Rectal smooth muscle tissue (tissue), 1 donor: ENCODE measurements around the gene XXYLT1.
A peak's percentile ranks its signal among the peaks of the same experiment; 100 is the strongest.

ENCODE experiments used
- H3K27ac ChIP-seq: one replicate; pipeline ENCODE4 v1.7.0; 2013; ENCODE audit warnings: low read depth, low read length, inconsistent platforms
- H3K27me3 ChIP-seq: one replicate; pipeline ENCODE4 v1.7.0; 2013; ENCODE audit warnings: low read length; ENCODE audit not compliant: control insufficient read depth, insufficient read depth
- H3K36me3 ChIP-seq: one replicate; pipeline ENCODE4 v1.7.0; 2013; ENCODE audit warnings: low read length; ENCODE audit not compliant: control insufficient read depth, insufficient read depth
- H3K4me1 ChIP-seq: one replicate; pipeline ENCODE4 v1.7.0; 2013; ENCODE audit warnings: low read length; ENCODE audit not compliant: control insufficient read depth, insufficient read depth
- H3K4me3 ChIP-seq: one replicate; pipeline ENCODE4 v1.7.0; 2013; ENCODE audit warnings: low read length
- H3K9ac ChIP-seq: one replicate; pipeline ENCODE4 v1.7.0; 2013; ENCODE audit warnings: low read length

Gene XXYLT1

DNA sequence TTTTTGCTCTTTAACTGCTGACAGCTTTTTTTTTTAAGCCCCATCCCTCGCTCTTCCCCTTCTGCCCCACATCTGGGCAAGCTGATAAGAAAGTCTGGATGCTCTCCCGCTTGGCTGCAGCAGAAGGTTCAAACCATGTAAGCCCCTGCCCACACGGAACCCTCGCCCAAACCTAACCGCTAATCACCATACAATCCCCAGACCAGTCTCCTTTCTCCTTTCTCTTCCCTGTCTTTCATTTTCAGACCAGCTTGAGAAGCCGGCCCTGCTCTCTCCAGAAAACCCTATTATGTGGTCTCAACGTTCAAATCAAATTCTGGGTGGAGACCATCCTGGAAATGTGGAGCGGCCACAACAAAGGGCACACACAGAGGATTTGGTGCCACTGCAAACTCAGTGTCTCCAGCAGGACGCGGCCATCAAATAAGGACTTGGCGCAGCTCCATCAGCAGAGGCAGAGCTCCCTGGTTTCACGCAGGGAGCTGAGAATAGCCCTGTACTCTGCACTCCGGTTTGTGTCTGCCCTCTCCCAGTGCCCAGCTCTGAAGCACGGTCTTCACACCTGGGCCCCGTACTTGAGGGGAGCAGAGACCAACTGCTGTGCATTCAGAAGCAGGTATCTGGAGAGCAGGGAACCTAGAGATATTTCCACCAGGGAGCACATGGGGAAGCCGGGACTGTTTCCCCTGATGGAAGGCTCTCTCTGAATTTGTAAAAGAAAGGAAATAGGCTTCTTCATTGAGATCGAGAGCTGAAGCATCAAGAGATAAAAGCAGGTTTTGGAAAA is 92.6 kb downstream of the XXYLT1 start:
- peaks cover 21% of the 10 kb centered on the region for H3K4me1 ChIP-seq
- H3K4me3 ChIP-seq, result no peak overlapping the region
- H3K27me3 ChIP-seq, result no peaks in the 10 kb centered on the region
- no peak overlapping the region for H3K27ac ChIP-seq
- H3K9ac ChIP-seq, result no peak overlapping the region
- H3K36me3 ChIP-seq, result no peaks in the 10 kb centered on the region

DNA sequence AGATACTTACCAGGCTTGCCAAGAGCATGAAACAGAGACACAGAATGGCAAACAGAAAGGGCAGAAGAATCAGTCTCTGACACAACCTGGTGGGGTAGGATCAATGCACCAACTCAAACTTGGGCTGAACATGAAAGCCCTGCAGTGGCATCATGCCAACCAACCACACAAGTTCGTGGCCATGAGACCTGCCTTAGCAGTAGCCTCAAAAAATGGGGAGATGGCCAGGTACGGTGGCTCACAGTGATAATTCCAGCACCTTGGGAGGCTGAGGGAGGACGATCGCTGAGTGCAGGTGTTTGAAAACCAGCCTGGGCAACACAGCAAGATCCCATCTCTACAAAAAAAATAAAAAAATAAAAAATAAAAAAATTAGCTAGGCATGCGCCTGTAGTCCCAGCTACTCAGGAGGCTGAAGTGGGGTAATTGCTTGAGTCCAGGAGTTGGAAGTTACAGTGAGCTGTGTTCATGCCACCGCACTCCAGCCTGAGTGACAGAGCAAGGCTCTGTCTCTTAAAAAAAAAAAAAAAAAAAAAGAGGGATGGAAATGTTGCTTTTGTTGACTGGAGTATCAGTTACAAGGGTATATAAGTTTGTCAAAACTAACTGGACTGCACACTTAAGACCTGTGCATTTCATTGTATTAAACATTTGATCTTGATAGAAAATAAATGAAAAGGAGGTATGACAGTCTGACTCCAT is 93.4 kb downstream of the XXYLT1 start:
- Histone ChIP-seq H3K27ac (no peak overlapping the region), H3K9ac (no peak overlapping the region), H3K4me1 (peaks cover 16% of the 10 kb centered on the region)

DNA sequence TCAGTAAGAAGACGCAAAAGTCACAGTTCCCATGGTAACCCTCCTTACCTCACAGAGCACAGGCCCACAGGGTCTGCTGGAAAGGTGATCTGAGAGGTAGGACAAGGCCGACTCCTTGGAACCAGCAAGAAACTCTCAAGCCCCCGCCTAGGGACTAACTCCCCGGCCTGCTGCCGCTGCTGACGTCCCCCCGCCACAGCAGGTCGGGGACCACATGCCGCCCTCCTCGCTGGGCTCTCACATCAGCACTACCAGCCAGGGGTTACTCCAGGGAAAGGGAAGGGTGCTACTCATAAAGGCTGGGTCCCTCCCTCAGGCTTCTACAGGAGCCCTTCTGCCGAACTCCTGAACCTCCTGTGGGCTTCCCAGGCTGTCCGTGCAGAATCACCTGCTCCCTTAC is 94.2 kb downstream of the XXYLT1 start:
- Histone ChIP-seq H3K4me1 (peaks cover 12% of the 10 kb centered on the region), H3K27ac (no peak overlapping the region), H3K36me3 (no peaks in the 10 kb centered on the region), H3K9ac (no peak overlapping the region), H3K4me3 (no peak overlapping the region), H3K27me3 (no peaks in the 10 kb centered on the region)

More for the DNA sequence above, 93.4 kb downstream of the XXYLT1 start:
- no peaks in the 10 kb centered on the region for H3K27me3 ChIP-seq
- H3K4me3 ChIP-seq, result no peak overlapping the region
- no peaks in the 10 kb centered on the region for H3K36me3 ChIP-seq

DNA sequence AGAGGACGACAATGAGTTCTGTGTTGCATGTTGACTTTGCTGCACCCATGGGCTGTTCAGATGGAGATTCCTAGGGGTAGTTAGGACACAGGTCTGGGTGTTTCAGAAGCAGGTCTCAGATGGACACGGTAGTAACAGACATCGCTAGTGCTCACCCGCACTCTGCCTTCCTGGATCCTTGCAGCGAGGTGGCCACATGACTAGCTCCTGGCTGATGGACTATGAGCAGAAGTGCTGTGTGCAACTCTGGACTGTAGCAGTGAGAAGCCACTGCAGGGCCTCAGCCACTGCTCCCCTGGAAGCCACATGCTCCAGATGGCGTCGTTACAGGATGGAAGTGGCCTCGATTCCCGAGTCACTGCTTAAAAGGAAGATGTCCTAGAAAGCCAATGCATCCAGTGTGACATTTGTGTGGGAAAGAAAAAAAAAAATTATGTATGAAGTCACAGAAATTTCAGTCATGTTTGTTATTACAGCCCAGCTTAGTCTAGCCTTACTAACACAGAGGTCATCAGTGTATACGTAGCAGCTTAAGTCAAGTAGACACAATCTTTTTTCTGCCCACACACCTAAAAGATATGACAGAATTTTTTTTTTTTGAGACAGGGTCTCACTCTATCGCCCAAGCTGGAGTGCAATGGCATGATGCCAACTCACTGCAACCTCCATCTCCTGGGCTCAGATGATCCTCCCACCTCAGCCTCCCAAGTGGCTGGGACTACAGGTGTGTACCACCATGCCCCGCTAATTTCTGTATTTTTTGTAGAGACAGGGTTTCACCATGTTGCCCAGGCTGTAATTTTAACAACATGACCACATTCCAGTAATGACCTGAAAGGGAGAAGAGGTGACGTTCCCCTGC is 95.3 kb downstream of the XXYLT1 start:
- Histone ChIP-seq H3K27ac (no peak overlapping the region), H3K36me3 (no peaks in the 10 kb centered on the region), H3K4me1 (peaks cover 21% of the 10 kb centered on the region), H3K4me3 (no peak overlapping the region), H3K27me3 (no peaks in the 10 kb centered on the region), H3K9ac (no peak overlapping the region)

DNA sequence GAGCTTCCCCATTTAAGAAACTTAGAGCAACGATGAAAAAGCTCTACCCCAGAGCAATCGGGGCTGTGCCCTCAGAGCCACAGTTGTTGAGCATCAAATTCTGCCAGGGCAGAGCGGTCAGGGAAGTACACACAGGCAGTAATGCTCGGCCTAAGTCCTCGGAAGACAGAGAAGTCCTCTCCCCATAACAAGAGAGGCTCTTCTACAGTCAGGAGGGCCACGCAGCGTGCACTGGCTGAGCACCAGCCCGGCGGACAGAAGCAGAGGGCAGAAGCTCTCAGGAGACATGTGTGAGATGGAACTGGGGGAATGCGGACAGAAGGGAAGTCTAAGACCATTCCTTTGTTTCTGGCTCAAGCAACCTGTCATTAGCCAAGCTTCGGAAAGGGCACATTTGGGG is 95.9 kb downstream of the XXYLT1 start:
- no peak overlapping the region for H3K4me3 ChIP-seq
- H3K27ac ChIP-seq, result no peak overlapping the region
- H3K9ac ChIP-seq, result no peak overlapping the region
- H3K4me1 ChIP-seq, result peaks cover 26% of the 10 kb centered on the region
- no peaks in the 10 kb centered on the region for H3K27me3 ChIP-seq
- no peaks in the 10 kb centered on the region for H3K36me3 ChIP-seq

DNA sequence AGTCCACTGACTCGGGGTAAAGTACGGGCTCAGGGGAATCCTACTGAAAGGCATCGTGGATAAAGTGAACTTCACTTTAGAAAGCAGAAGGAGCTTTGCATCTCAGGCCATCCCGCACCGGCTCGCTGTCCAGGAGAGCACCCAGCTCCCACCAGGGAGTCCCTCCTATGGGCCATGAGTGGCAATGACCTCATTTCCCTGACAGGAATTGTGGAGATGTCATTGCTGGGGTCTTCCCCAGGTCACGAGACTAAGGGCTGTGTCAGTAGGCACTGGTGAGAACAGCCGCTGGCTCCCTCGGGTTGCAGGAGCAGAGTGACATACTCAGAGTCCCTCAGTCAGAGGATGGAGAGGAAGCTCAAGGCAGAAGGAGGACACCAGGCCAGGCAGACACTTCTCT is 97.3 kb downstream of the XXYLT1 start:
- H3K4me3 ChIP-seq, result no peak overlapping the region
- no peaks in the 10 kb centered on the region for H3K27me3 ChIP-seq
- no peaks in the 10 kb centered on the region for H3K36me3 ChIP-seq
- peaks cover 20% of the 10 kb centered on the region for H3K4me1 ChIP-seq
- H3K9ac ChIP-seq, result no peak overlapping the region
- H3K27ac ChIP-seq, result no peak overlapping the region

DNA sequence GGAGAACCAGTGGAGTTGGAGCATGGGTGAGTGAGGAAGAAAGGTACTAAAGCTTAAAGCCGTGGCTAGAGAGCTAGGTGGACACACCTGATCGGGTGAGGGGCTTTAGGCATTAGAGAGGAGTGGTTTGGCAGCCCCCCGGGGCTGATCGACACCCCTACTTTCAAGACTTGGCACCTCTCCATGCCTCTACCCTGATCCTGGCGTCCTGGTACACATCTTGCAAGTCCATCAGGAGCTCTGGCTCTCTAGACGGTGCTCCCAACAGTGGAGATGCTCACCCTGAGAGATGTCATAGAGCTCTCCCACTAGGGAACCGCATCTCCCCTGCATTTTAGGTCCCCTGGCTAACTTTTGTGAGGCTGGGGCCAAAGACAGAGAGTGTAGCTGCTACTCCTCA is 98.1 kb downstream of the XXYLT1 start:
- Histone ChIP-seq H3K9ac (no peak overlapping the region), H3K27ac (no peak overlapping the region), H3K4me1 (peaks cover 20% of the 10 kb centered on the region), H3K36me3 (no peaks in the 10 kb centered on the region), H3K4me3 (no peak overlapping the region), H3K27me3 (no peaks in the 10 kb centered on the region)

DNA sequence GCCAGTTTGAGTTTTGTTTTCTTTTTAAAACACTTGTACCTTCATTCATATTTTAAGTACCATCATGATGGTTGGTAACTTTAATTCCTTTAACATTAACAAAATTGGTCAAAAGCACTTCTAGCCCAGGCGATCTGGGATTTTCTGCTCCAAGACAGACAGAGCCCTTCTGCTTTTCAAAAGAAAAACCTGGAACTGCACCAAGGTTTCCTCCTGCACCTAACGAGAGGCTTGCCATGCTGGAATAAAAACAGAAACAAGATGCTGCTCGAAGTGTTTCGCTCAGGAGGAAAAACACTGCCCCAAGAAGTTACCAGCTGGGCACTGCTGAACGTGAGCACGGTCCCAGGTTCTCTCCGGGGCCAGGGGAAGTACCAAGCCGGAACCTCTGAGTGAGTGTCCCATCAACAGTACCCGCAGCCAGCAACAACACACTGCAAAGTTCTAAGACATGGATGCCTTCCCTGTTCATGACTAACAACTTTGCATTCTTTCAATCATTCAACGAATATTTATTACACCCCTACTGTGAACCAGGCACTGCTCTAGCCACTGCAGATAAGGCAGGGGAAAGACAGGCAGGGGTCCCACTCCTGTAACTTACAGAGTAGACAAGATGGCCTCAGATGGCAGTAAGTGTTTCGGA is 98.8 kb downstream of the XXYLT1 start:
- Histone ChIP-seq H3K27ac (peak overlapping the region; percentile 60), H3K27me3 (no peaks in the 10 kb centered on the region), H3K4me1 (peaks cover 20% of the 10 kb centered on the region), H3K4me3 (no peak overlapping the region), H3K36me3 (no peaks in the 10 kb centered on the region), H3K9ac (no peak overlapping the region)

DNA sequence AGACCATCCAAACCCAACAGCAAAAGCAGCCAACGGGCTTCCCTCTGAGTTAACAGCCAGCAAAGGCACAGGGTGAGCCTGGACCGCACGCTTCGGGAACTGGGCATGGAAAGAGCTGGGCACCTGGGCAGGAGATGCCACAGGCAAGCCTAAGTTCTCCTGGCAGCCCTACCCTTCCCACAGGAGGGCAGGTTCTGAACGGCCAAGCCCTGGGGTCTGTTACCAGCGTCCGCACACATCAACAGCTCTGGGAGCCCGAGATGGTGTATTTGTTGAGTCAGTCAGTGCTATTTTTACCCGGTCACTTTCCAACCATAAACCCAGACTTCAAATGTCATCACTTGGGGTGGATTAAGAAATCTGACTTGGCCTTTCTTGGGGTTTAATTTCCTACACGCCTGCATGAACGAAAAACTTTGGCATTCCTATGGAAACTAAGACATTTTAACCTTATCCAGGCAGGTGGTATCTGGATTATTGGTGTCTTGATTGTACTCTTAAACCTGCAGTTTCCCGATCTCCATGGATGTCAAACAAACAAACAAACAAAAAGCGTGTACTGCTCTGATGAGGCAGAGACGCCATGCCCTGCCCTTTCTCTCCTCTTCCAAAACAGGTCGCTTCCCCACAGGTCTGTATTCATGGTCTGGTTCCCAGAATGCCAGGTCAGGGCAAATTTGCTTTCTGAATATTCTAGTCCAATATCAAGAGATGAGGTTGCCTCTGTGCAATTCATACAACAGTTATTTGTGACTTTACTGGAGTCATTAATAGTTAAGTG is 99.7 kb downstream of the XXYLT1 start:
- peaks cover 20% of the 10 kb centered on the region for H3K4me1 ChIP-seq
- H3K27me3 ChIP-seq, result no peaks in the 10 kb centered on the region
- peak overlapping the region; percentile 40 for H3K27ac ChIP-seq
- H3K4me3 ChIP-seq, result no peak overlapping the region
- no peak overlapping the region for H3K9ac ChIP-seq
- H3K36me3 ChIP-seq, result no peaks in the 10 kb centered on the region

DNA sequence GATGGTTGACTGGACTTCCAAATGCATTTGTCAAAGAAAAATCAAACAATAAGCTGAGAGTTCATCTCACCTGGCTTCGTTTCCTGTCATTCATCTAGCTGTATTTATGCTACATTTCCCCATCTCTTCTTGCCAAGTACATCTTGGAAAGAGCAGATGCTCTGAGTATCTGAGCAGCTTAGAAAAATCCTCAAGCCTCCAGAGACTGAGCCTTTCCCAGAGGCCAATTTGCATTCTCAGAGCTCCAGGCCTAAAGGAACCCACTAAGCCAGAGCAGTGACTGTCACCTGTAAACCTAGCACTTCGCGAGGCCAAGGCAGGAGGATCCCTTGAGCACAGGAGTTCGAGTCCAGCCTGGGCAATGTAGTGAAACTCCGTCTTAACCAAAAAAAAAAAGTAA is 100.5 kb downstream of the XXYLT1 start:
- no peaks in the 10 kb centered on the region for H3K27me3 ChIP-seq
- no peak overlapping the region for H3K9ac ChIP-seq
- peaks cover 20% of the 10 kb centered on the region for H3K4me1 ChIP-seq
- H3K27ac ChIP-seq, result no peak overlapping the region
- no peak overlapping the region for H3K4me3 ChIP-seq
- no peaks in the 10 kb centered on the region for H3K36me3 ChIP-seq

DNA sequence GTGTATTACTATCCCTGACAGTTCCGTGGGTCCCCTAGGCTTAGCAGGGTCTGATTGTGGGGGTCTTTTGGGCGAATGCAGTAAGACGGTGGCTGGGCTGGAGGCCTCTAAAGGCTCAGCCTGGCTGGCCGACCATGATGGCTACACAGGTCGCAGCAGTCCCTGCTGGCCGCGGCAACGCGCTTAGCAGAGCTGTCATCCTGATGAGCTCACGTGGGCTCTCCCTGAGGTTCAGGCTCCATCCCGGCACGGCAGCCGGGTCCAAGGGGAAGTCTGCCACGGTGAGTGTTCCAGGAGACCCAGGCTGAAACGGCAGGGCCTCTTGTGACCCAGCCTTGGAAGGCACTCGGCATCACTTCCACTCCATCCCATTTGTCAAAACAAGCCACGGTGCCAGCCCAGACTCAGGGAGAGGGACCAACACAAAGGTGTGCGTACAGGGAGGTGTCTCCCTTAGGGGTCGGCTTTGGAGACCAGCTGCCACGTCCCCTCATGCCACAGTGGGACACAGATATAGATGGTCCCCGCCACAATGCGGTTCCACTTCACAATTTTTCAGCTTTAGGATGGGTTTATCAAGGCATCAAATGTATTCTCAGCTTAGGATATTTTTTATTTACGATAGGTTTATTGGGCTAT is 101.8 kb downstream of the XXYLT1 start:
- H3K4me3 ChIP-seq, result no peak overlapping the region
- H3K27ac ChIP-seq, result no peak overlapping the region
- no peaks in the 10 kb centered on the region for H3K27me3 ChIP-seq
- H3K36me3 ChIP-seq, result no peaks in the 10 kb centered on the region
- no peak overlapping the region for H3K9ac ChIP-seq
- peaks cover 20% of the 10 kb centered on the region for H3K4me1 ChIP-seq
